ENCODE results near the gene GPSM1.
A peak's percentile ranks its signal among the peaks of the same experiment; 100 is the strongest.
"Not testable (repeated sequence)": the region's sequence is repeated elsewhere in the genome, so short reads cannot be mapped to it uniquely, and the experiment has no call there.

The GPSM1 gene

DNA sequence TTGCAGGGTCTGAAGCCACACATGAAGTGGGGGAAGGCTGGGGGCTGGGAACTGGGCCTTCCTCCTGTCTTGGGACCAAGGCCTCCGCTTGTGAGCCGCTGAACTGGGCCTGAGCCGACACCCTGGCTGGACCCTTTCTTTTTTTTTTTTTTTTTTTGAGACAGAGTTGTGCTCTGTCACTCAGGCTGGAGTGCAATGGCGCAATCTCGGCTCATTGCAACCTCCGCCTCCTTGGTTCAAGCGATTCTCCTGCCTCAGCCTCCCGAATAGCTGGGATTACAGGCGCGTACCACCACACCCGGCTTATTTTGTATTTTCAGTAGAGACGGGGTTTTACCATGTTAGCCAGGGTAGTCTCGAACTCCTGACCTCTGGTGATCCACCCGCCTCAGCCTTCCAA, 8.1 kb upstream of the GPSM1 start:
- DNase-seq: not testable (repeated sequence)

DNA sequence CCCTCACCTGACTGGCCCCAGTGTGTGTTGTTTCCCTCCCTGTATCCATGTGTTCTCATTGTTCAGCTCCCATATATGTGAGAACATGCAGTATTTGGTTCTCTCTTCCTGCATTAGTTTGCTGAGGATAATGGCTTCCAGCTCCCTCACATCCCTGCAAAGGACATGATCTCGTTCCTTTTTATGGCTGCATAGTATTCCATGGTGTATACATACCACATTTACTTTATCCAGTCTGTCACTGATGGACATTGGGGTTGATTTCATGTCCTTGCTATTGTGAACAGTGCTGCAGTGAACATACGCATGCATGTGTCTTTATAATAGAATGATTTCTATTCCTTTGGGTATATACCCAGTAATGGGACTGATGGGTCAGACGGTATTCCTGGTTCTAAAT, 7.4 kb upstream of the GPSM1 start:
- not testable (repeated sequence) for DNase-seq

DNA sequence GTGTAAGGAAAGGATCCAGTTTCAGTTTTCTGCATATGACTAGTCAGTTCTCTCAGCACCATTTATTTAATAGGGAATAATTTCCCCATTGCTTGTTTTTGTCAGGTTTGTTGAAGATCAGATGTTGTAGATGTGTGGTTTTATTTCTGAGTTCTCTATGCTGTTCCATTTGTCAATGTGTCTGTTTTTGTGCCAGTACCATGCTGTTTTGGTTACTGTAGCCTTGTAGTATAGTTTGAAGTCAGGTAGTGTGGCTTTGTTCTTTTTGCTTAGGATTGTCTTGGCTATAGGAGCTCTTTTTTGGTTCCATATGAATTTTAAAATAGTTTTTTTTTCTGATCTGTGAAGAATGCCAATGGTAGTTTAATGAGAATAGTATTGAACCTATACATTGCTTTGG, 6.4 kb upstream of the GPSM1 start:
- DNase-seq: not testable (repeated sequence)

DNA sequence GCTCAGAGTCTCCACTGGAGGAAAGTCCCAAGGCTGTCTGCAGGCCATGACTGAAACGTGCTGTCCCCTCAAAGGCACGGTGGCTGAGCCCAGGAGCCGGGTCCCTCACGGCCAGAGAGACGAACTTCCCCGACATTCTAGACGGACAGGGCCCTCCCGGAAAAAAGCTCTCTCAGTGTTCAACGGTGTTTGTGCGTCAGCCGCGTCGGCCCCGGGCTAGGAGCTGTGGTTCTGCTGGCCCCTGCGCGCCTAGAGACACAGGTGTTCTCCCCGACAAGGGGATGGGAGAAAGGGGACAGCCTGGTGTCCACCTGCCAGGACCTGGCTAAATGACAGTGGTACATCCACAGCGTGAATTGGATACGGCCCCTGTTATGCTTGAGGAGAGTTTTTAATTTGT, 5.8 kb upstream of the GPSM1 start:
- no peak for DNase-seq

DNA sequence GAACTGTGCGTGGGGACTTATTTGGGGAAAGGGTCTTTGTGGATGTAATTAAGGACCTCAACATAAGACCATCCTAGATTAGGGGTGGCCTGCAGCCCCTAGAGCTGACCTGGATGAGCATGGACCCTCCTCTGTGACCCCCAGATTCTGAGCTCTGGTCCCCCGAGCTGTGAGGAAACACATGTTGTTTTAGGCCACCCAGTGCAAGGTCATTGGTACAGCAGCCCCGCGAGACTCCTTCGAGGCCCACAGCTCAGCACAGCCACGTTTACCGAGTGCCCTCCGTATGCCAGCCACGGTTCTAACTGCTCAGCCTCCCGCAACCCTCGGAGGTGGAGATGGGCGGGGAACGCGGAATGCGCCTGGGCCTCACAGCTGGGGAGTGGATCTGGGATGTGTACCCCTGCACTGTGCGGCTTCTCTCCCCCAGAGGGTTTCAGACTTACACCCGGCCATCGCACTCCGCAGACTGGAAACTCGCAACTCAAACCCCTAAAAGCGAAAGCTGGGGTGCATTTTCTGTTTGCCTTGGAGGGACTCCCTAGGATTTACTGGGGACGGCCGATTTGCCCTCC, 4.5 kb upstream of the GPSM1 start:
- DNase-seq: no peak

DNA sequence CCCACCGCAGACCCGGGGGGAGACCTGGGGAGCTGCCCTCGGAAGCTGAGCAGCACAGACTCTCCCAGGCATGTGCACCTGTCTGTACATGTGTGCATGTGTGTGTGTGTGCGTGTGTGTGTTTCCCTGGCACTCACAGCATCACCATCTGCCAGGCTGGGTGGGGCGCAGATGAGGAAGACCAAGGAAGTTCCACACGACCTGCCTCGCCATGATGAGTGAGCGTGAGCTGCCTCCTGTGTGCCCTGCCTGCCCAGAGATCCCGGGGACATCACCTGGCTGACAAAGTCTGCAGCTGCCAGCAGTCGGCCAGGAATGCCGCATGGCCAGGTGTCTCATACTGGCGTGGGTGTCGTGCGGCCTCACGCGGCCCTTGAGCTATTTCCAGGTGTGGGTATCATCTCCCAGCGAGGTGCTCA, 4.0 kb upstream of the GPSM1 start:
- no peak for DNase-seq

DNA sequence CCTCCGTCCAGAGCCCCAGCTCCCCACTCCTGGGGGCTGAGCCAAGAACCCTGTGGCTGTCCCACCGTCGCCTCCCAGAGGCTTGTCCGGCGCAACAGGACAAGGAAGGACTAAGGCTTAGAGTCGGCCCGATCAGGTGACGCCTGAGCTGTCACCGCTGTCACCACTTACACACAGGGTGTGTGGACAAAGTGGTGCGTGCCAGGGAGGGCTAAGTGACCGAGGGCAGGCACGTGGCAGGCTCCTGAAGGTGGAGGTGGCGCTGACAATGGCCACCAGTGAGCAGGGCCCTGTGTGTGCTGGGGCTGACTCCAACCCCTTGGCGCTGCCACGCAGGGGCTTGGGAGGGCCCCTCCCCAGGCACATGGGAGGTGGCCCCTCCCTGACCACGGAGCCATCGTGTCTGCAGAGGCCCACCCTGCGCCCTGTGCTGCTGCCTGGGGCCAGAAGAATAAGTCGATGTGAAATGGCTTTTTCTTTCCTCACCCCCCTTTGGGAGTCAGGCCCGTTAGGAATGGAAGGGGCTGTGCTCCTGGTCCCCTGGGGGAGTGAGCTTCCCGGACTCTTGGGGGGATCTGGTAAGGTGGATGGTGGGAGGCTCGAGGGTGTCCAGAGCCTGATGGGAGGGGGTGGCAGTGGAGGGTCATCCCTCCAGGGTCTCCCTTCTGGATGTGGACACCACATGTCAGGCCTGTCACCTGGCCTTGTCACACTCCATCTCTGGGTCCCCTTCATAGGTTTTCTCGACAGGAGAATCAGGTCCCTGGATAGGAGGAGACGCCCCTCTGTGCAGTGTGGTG, 2.6 kb upstream of the GPSM1 start:
- no peak for DNase-seq

DNA sequence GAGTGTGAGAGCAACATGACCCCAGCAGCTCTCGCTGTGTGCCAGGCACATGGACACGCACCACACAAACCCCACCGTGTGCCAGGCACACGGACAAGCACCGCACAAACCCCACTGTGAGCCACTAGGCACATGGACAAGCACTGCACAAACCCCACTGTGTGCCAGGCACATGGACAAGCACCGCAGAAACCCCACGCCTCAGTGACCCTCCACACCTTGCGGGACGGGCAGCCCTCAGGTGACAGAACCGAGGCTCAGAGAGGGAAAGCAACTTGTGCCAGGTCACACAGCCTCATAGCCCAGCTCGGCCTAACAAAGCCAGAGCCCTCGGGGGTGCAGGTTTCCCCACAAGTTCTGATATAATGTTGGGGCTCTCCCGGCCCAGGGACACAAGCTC, 2.0 kb upstream of the GPSM1 start:
- DNase-seq: no peak

DNA sequence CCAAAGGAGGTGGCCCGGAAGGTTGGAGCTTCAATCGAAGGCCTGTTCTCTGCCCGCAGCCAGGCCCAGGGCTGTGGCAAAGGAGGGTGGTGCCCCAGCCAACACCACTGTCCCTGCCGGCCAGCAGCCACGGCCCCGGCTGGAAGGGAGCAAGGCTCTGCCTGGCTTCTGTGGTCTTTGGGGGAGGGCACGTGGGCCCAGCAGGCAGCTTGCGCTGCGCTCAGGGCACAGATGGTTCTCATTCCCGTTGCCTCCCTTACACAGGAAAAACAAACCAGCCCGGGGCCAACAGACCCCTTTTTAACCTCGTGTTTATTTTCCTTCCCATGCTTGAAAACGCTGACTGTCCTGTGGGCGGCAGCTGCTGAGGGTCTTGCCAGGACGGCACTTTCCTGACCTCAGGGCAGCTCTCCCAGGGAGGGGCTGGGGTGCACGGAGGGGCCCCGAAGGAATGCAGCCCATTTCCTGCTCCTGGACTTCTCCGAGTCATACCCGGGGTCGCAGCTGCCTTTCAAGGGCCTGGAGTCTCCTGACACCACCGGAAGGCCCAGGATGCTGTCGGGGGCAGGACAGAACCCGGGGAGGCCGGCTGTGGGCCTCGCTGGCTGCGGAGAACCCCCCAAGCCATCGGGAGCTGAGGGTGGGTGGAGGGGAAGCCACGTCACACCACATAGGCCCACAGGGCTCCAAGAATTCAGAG, 1.1 kb upstream of the GPSM1 start:
- peak; percentile 67 for DNase-seq

DNA sequence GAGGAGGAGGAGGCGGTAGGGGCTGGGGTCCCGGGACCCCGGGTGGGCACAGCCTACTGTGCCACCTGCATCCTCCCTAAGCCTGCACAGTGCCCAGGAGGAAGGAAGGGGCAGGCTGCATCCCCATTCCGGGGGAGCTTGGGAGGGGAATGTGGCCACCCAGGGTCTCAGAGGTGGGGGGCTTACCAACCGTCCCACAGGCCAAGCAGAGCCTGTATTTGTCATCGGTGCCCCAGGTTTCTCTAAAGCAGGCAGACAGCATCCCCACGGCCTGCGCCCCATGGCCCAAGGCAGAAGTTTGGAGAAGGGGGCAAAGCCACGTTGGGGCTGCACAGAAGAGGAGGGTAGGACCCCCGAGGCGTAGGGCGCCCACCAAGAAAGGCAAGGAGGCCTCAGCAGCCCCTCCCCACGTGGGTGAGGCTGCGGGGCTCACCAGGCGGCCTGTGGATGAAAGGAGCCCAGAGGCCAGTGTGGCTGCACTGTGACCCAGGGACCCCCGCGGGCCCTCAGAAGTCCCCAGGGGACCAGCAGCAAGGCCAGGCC, 507 bp upstream of the GPSM1 start:
- DNase-seq: no peak

DNA sequence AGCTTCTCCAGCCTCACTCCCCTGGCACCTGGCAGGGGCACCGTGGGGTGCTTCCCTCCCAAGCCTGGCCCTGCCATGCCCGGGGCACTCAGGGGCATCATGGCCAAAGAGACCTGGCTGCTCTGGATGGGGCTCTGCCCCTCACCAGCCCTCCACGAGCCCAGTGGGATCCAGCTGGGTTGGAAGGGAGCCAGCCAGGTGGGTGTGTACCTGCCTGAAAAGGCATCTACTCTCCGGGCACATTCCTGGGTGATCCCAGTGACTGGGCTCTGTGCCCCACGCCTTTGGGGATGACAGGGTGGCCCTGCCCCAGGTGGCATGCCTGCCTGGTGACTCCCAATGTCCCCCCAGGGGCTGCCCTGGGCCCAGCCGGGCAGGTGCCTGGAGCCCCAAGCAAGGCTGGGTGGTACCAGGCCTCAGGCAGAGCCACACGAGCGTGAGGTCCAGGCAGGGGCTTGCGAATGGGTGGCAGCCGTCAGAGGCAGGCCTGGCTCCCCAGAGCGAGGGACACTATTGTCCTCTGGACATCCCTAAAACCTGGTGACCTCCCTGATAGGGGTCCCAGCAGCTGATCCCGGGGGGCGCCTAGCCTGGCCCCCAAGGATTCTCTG, 777 bp downstream of the GPSM1 start:
- DNase-seq: no peak

DNA sequence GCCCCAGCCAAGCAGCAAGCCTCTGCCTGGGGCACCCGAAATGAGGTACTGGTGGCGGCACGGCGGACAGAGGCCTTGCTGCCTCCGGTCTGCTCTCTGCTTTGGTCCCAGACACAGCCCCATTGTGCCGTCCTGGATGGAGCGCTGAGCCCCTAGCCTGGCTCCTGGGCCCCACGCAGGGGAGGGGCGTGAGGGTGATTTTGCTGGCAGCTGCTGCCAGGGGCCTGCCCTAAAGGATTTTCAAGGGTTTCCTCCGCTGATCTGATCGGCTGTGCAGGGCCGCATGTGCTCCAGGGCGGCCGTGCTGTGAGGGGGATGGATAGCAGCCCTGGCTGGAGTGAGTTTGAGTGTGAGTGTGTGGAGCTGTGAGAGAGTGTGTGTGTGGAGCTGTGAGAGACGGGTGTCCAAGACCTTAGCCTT, 1.3 kb downstream of the GPSM1 start:
- no peak for DNase-seq

DNA sequence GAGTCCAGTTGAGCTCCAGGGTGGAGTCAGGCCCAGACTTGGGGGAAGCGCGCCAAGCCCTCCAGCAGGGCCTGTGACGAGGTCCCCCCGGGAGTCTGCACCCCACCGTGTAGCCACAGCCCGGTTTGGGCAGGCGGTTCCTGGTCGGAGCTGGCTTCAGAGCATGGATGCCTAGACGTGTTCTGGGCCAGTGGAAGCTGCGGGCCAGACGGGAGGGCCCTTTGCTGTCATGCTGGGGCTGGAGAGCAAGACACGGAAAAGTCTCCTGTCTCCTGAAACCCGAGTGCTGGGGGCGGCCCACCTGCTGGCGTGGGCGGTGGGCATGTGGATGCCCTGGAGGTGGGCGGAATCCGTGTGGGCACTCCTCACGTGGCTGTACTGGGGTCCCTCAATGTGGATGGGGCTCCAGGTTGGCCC, 1.9 kb downstream of the GPSM1 start:
- DNase-seq: no peak

DNA sequence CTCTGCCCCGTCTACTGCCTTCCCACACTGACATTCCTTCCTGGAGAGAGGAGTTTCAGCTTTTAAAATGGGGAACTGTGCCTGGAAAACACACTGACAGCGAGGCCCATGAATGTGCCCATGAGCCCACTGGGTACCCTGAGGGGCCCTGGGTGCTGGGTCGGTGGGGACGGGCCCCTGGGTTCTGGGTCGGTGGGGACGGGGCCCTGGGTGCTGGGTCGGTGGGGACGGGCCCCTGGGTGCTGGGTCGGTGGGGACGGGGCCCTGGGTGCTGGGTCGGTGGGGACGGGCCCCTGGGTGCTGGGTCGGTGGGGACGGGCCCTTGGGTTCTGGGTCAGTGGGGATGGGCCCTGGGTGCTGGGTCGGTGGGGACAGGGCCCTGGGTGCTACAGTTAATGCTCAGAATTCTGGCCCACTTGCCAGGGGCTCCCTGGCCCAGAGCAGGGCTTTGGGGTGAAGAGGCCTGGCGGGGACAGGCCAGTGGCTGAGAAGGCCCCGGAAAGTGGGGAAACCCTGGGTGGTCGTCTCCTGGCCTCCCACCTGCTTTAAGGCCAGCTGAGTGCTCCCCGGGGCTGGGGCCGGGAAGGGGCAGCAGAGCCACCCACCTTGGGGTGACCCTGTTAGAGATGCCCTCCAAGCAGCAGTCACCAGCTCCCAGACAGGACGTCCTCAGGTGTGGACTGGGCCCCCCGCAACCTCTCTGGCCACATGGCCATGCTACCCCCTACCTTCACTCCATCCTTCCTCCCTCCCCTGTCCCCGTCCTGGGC, 2.5 kb downstream of the GPSM1 start:
- no peak for DNase-seq

DNA sequence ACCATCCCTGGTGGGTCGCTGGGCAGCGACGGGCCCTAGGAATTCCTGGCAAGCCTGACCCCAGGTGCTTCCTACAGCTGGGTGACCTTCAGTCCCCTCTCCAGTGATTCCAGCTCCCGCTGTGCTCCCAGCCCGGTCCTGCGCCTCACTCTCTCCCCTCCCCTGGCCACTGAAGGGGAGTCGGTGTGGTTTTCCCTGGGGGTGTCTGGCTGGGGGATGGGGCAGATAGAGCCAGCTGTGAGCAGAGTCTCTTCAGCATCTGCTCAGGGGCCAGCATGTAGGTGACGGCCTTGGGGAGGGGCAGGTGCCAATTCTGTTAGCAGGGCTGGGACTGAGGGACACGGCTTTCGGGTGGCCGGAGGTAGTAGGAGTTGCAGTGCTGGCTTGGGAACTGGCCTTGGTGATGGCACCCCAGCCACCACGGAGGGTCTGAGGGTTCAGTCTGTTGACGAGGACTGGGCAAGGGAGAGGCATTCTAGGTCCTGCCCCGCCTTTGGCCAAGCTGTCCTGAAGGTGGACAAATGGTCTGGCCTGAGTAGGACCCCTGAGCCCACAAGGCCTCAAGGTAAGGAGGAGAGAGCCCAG, 3.2 kb downstream of the GPSM1 start:
- DNase-seq: no peak

DNA sequence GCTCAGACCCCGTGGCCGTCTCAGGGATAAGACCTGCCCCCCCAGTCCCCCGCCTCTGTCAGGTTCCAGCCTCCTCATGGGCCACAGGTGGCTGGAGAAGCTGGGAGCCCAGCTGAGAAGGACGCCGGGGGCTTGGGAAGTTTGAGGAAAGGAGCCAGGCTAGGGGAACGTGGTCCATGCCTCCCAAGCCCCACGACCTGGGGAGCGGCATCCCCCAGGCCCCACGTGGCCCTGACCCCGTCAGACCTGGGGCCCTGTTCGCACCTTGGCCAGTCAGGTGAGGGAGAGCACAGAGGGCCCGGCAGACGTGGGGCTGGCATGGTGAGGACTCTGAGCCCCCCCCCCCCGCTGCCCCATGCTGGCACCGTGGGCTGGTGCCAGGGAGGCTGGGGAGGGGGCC, 3.7 kb downstream of the GPSM1 start:
- DNase-seq: no peak

DNA sequence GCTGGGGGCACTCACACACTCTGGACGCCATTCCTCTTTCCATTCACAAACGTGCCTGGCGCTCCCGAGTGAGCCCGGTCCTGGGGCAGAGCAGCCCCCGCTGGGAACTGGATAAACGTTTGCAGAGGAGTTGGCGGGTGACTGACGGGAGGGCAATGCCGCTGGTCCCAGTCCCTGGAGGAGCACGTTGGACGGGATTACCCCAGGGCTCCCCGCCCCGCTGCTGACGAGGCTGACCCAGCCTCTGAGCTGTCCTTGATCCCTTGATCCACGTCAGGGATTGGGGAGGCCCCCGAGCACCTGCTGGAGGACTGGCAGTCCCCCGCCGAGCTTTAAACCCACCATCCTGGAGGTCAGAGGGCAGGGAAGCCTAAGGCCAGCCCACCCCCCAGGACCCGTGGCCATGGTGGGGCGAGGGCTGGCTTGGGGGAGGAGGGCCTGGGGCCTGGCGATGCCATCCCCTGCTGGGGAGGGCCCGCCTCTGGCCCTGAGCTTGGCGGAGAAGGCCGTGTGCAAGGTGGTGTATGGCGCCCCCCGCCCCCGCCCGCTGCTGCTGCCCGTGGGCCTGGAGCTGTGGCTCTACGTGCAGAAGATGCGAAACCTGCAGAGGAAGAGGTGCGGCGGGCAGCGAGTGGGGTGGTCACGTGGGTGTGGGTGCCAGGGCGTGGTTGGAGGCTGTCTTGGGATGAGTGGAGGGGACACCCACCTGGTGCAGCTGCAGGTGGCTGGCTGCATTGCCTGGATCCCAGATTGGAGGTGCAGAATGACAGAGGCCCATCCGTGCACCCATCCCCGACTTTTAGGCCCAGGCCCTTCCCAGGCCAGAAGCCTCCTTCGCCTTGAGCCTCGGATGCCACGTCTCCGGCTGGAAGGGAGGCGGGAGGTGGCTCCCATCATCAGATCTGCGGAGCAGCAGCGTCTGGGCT, 4.5 kb downstream of the GPSM1 start:
- no peak for DNase-seq

DNA sequence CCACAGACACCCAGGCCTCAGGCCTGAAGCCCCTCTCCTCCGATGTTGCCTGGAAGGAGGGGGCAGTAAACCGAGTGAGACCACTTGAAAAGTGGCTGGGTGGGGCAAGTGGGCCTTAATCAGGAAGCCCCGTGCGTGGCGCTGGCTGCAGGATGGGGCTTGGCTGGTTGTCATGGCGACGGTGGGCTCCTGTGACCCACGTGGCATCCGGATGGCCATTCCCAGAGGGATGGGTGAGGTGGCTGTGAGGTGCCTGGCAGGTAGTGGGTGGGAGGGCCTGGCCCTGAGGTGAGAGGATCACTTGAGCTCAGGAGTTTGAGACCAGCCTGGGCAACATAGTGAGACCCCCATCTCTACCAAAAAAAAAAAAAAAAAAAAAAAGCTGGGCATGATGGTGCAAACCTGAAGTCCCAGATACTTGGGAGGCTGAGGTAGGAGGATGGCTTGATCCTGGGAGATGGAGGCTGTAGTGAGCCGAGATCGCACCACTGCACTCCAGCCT, 5.2 kb downstream of the GPSM1 start:
- DNase-seq: no peak

DNA sequence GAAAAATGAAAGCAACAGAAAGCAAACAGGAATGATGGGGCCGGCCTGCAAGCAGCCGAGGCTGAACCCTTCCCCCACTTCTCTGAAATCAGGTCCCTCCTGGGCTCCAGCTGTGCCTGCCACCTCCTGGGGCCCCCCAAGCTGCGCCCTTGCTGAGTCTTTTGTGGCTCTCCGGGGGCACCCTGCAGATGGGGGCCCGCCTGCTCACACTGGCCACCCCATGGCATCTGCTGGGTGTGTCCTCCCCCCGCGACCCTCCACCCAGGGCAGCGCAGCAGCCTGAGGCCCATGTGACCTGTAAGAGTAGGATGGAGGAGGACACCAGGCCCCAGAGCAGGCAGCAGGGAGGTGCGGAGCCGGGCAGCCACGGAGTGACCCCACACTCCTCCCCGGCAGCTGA, 5.7 kb downstream of the GPSM1 start:
- DNase-seq: no peak

DNA sequence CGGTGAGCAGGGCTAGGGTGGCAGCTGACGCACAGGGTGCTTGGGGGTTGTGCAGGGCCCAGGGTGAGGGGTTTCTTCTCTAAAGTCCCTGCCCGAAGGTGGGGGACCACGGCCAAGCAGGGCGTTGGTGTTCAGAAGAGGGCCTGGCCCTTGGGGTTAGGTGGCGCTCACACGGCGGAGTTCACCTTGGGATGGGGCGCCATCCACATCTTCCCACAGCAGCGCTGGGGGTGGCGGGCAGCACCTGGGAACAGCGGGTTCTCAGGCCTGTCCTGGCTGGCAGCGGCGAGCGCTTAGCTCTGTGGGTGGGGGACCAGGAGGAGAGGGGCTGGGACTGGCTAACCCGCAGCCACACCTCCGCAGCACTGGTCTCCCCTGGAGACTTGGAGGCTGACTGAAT, 6.1 kb downstream of the GPSM1 start:
- DNase-seq: no peak

DNA sequence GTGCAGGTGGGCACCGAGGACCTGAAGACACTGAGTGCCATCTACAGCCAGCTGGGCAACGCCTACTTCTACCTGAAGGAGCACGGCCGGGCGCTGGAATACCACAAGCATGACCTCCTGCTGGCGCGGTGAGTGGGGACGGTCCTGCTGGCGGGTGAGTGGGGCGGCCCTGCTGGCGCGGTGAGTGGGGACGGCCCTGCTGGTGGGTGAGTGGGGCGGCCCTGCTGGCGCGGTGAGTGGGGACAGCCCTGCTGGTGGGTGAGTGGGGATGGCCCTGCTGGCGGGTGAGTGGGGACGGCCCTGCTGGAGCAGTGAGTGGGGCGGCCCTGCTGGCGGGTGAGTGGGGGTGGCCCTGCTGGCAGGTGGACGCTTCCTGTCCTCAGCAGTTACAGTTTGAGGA, 7.2 kb downstream of the GPSM1 start:
- no peak for DNase-seq

Data from DMS 273 treated with DMSO at 0.1 percent for 48 hours (cell line).